ENCODE results near the gene DNAJC18.

Gene DNAJC18

DNA sequence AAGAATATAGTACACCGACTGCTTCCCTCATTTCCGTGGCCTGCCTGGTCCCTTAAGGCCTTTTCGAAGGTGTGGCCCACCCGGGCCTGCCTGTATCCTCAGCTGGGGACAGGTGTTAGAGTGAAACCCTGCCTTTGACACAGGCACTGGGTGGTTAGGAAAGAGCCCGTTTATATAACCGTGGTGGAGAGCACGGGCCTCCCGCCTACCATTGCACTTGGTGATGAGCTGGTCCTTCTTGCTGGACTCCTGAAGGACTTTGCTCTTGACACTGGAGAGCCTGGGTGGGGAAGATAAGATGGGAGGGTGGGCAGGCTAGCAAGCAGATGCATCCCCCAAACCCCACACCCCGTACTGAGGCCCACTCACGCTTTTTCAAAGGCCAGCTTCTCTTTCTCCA, 37.8 kb downstream of the DNAJC18 start:
- Histone ChIP-seq H3K4me3 (ENCODE audit: low read depth, low read length) (no peak overlapping the region), H3K36me3 (ENCODE audit: control insufficient read depth in 2 of 2, insufficient read depth in 1 of 2, low read length in 2 of 2) (peaks cover 0 to 12% of the 10 kb centered on the region in 2 experiments; a peak in 2 of 3 replicates), H3K9me3 (ENCODE audit: control insufficient read depth, insufficient read depth, low read depth, low read length) (no peaks in the 10 kb centered on the region), H3K4me1 (ENCODE audit: control insufficient read depth, insufficient read depth, low read length) (peaks cover 5% of the 10 kb centered on the region; the same call in 1 of the 2 replicates), H3K27ac (ENCODE audit: extremely low read depth, low read depth, low read length) (no peak overlapping the region)
- POLR2A ChIA-PET: no interaction called here
- TF ChIP-seq, protein P1, sequence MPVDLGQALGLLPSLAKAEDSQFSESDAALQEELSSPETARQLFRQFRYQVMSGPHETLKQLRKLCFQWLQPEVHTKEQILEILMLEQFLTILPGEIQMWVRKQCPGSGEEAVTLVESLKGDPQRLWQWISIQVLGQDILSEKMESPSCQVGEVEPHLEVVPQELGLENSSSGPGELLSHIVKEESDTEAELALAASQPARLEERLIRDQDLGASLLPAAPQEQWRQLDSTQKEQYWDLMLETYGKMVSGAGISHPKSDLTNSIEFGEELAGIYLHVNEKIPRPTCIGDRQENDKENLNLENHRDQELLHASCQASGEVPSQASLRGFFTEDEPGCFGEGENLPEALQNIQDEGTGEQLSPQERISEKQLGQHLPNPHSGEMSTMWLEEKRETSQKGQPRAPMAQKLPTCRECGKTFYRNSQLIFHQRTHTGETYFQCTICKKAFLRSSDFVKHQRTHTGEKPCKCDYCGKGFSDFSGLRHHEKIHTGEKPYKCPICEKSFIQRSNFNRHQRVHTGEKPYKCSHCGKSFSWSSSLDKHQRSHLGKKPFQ (tag by site-specific recombination; IDR thresholded peaks at IDR 0.05): no peak
- TF ChIP-seq ZNF624 (tag by site-specific recombination; IDR thresholded peaks at IDR 0.05) (no peak), ZNF133 (tag by site-specific recombination; IDR thresholded peaks at IDR 0.05) (peak; percentile 72; the same call in 1 of the 2 replicates)
- TF ChIP-seq, protein P2, sequence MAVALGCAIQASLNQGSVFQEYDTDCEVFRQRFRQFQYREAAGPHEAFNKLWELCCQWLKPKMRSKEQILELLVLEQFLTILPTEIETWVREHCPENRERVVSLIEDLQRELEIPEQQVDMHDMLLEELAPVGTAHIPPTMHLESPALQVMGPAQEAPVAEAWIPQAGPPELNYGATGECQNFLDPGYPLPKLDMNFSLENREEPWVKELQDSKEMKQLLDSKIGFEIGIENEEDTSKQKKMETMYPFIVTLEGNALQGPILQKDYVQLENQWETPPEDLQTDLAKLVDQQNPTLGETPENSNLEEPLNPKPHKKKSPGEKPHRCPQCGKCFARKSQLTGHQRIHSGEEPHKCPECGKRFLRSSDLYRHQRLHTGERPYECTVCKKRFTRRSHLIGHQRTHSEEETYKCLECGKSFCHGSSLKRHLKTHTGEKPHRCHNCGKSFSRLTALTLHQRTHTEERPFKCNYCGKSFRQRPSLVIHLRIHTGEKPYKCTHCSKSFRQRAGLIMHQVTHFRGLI (tag by site-specific recombination; IDR thresholded peaks at IDR 0.05): no peak
- CTCF ChIA-PET: interaction anchor here (0.6 to 2.8 kb wide), 10 partner anchors 10 to 398 kb away, joined by 3 to 18 read pairs (median 4); no protein-coding TSS in a partner anchor

DNA sequence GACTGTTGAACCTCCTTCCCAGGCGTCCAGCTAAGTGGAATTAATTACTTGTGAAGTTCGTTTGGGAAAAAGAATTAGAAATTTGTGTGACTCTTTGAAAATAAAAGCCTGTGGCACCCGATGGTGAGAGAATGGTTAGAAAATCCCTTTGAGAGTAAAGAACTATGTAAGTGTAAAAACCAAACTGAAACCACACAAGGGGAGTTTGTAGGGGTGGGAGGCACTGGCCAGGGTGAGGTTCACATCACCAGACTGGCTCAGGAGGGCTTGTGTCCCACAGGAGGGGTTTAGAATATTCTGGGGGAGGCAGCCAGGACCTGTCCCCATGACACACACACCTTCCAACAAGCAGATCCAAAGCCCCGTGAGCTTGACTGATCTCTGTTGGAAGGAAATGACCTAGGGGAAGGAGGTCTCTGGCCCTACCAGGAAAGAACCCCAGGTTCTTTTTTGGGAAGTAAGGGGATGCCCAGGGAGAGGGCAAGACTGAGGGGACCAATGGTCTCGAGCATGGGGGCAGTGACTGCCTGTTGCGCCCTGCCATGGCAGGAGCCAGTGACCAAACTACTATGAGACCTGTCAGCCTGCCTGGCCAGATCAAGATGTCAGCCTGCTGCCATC, 39.7 kb downstream of the DNAJC18 start:
- peaks cover 0 to 12% of the 10 kb centered on the region in 2 experiments; a peak in 2 of 3 replicates for H3K36me3 ChIP-seq (ENCODE audit: control insufficient read depth in 2 of 2, insufficient read depth in 1 of 2, low read length in 2 of 2)
- no peak overlapping the region for H3K27ac ChIP-seq (ENCODE audit: extremely low read depth, low read depth, low read length)
- TF ChIP-seq SP7 (tag by site-specific recombination; IDR thresholded peaks at IDR 0.05) (no peak), ZNF660 (tag by site-specific recombination; IDR thresholded peaks at IDR 0.05) (no peak), PRDM1 (tag by site-specific recombination; IDR thresholded peaks at IDR 0.05) (no peak), ZNF48 (tag by site-specific recombination; IDR thresholded peaks at IDR 0.05) (no peak), MZF1 (tag by site-specific recombination; IDR thresholded peaks at IDR 0.05; ENCODE audit: borderline replicate concordance) (no peak), MYNN (tag by site-specific recombination; IDR thresholded peaks at IDR 0.05; ENCODE audit: borderline replicate concordance) (no peak), ZNF354C (tag by site-specific recombination; IDR thresholded peaks at IDR 0.05; ENCODE audit: borderline replicate concordance, low read depth) (no peak), ZNF132 (tag by site-specific recombination; IDR thresholded peaks at IDR 0.05; ENCODE audit: borderline replicate concordance) (no peak)
- TF ChIP-seq, protein P3, sequence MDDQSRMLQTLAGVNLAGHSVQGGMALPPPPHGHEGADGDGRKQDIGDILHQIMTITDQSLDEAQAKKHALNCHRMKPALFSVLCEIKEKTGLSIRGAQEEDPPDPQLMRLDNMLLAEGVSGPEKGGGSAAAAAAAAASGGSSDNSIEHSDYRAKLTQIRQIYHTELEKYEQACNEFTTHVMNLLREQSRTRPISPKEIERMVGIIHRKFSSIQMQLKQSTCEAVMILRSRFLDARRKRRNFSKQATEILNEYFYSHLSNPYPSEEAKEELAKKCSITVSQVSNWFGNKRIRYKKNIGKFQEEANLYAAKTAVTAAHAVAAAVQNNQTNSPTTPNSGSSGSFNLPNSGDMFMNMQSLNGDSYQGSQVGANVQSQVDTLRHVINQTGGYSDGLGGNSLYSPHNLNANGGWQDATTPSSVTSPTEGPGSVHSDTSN (CRISPR knock-in tag; IDR thresholded peaks at IDR 0.05): no peak
- TF ChIP-seq, protein P4, sequence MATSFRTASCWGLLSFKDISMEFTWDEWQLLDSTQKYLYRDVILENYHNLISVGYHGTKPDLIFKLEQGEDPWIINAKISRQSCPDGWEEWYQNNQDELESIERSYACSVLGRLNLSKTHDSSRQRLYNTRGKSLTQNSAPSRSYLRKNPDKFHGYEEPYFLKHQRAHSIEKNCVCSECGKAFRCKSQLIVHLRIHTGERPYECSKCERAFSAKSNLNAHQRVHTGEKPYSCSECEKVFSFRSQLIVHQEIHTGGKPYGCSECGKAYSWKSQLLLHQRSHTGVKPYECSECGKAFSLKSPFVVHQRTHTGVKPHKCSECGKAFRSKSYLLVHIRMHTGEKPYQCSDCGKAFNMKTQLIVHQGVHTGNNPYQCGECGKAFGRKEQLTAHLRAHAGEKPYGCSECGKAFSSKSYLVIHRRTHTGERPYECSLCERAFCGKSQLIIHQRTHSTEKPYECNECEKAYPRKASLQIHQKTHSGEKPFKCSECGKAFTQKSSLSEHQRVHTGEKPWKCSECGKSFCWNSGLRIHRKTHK (tag by site-specific recombination; IDR thresholded peaks at IDR 0.05): no peak
- H3K9me3 ChIP-seq (ENCODE audit: control insufficient read depth, insufficient read depth, low read depth, low read length): no peaks in the 10 kb centered on the region
- H3K4me3 ChIP-seq (ENCODE audit: low read depth, low read length): no peak overlapping the region
- H3K4me1 ChIP-seq (ENCODE audit: control insufficient read depth, insufficient read depth, low read length): peaks cover 5% of the 10 kb centered on the region; the same call in 1 of the 2 replicates
- CTCF ChIA-PET: interaction anchor here (0.7 kb wide), 1 partner anchor 17 kb away, joined by 3 read pairs; no protein-coding TSS in a partner anchor
- POLR2A ChIA-PET: no interaction called here

DNA sequence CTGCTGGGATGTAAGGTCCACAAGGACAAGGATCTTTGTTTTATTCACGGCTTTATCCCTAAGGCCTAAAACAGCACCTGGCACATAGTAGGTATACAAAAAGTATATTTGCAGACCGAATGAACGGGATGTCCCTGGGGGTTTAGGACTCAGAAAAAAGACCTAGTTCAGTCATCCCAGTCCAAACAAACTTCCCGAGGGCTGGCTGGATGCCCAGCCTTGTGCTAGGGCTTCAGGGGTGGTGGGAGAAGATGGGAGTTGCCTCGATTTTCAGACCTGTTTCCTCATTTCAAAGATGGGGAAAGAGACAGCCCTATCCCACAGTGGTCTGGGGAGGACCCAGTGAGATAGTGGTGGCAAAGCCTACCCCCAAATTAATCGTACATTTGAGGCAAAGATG, 41.4 kb downstream of the DNAJC18 start:
- ChIA-PET POLR2A (no interaction called here), CTCF (interaction anchor here (0.7 kb wide), 1 partner anchor 1180 kb away, joined by 3 read pairs; no protein-coding TSS in a partner anchor)
- Histone ChIP-seq H3K4me1 (ENCODE audit: control insufficient read depth, insufficient read depth, low read length) (no peaks in the 10 kb centered on the region; the same call in 1 of the 2 replicates), H3K9me3 (ENCODE audit: control insufficient read depth, insufficient read depth, low read depth, low read length) (no peaks in the 10 kb centered on the region), H3K36me3 (ENCODE audit: control insufficient read depth in 2 of 2, insufficient read depth in 1 of 2, low read length in 2 of 2) (peaks cover 0 to 12% of the 10 kb centered on the region in 2 experiments; a peak in 2 of 3 replicates), H3K4me3 (ENCODE audit: low read depth, low read length) (no peak overlapping the region), H3K27ac (ENCODE audit: extremely low read depth, low read depth, low read length) (no peak overlapping the region)
- TF ChIP-seq ZNF677 (tag by site-specific recombination; IDR thresholded peaks at IDR 0.05) (no peak), ZNF791 (tag by site-specific recombination; IDR thresholded peaks at IDR 0.05) (no peak), ZNF530 (tag by site-specific recombination; IDR thresholded peaks at IDR 0.05; ENCODE audit: low read depth) (no peak), SALL2 (tag by site-specific recombination; IDR thresholded peaks at IDR 0.05; ENCODE audit: borderline replicate concordance) (no peak), ZNF19 (tag by site-specific recombination; IDR thresholded peaks at IDR 0.05; ENCODE audit: low read depth) (no peak), FEZF1 (tag by site-specific recombination; IDR thresholded peaks at IDR 0.05) (no peak), ZNF830 (tag by site-specific recombination; IDR thresholded peaks at IDR 0.05; ENCODE audit: low read depth) (no peak), ZNF404 (tag by site-specific recombination; IDR thresholded peaks at IDR 0.05) (no peak), ZBTB1 (tag by site-specific recombination; IDR thresholded peaks at IDR 0.05) (no peak)
- TF ChIP-seq, protein P5, sequence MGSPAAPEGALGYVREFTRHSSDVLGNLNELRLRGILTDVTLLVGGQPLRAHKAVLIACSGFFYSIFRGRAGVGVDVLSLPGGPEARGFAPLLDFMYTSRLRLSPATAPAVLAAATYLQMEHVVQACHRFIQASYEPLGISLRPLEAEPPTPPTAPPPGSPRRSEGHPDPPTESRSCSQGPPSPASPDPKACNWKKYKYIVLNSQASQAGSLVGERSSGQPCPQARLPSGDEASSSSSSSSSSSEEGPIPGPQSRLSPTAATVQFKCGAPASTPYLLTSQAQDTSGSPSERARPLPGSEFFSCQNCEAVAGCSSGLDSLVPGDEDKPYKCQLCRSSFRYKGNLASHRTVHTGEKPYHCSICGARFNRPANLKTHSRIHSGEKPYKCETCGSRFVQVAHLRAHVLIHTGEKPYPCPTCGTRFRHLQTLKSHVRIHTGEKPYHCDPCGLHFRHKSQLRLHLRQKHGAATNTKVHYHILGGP (tag by site-specific recombination; IDR thresholded peaks at IDR 0.05): no peak

All from HEK293 (cell line).